RKO (cell line): ENCODE measurements around the gene TEDC1.

Experiments used
- DNase-seq: peaks from one replicate; pipeline ENCODE4 v3.0.0-alpha.2; 2016; ENCODE audit warnings: low spot score

The TEDC1 gene

GRCh38 chr14:105526776-105527380 lies 35.8 kb downstream of the TEDC1 start:
- no peak for DNase-seq

DNA sequence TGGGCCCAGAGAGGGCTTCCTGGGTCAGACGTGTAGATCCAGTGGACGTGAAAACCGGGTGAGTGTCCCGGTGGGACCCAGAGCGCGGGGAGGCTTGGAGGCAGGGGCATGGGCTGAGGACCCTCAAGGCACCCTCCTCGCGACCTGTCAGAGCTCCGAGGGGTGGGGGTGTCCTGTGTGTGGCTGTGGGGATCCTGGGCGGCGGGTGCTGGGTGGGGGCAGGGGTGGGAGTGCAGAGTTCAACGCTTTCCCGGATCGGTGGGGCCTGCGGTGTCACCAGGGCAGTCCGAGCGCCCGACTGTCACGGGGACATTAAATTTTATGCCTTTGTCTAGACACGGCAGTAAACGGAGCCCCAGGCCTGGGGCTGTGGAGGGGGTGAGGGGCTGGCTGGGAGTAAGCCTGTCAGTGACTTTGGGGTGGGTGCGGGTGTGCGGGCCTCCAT lies 36.4 kb downstream of the TEDC1 start:
- no peak for DNase-seq

DNA sequence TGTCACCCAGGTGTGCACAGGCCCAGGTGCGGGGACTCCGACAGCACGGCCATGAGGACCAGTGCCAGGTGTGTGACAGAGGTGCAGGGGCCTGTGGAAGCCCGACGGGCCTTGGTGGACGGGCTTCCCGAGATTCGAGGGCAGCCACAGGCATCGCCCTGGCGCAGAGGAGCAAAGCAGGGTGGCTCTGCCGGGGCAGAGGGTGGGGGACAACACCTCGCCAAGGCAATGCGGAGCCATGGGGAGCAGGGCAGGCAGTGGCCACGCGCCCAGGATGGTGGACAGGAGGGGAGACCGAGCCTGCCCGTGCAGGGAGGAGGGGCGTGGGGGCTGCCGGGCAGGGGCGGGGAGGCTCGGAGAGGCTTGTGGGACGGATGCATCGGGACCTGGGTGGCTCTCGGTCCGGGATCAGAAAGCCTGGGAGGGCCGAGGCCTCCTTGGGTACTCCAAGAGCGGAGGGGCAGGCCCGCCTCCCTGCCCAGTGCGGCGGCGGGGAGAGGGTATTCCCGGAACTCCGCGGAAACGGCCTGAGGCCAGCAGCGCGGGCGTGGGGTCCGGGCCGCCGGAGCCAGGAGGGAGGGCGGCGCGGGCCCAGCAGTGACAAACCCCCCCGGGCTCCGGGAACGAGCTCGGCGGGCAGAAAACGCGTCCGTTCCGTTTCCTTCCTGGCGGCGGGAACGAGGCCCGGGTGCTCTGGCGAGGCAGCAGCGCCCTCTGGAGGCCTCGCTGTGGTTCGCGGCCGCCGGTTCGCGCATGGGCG lies 37.0 kb downstream of the TEDC1 start:
- DNase-seq = peak; percentile 72

DNA sequence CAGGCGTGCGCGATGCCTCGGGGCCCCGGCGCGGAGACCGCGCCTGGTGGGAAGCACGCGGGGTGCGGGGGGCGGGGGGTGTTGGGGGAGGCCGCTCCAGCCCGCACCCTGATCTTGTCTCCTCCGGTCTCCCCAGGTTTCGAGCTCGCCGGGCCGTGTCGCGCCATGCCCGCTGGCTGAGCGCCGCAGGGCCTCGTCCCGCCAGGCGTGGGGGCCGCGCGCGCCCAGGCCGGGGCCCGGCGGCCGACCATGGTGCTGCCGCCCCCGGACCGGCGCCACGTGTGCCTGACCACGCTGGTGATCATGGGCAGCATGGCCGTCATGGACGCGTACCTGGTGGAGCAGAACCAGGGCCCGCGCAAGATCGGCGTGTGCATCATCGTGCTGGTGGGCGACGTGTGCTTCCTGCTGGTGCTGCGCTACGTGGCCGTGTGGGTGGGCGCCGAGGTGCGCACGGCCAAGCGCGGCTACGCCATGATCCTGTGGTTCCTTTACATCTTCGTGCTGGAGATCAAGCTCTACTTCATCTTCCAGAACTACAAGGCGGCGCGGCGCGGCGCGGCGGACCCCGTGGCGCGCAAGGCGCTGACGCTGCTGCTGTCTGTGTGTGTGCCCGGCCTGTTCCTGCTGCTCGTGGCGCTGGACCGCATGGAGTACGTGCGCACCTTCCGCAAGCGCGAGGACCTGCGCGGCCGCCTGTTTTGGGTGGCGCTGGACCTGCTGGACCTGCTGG lies 37.7 kb downstream of the TEDC1 start:
- DNase-seq = no peak

GRCh38 chr14:105529319-105529568 lies 38.2 kb downstream of the TEDC1 start:
- no peak for DNase-seq

- no peak for DNase-seq
These were observed 38.7 kb downstream of the TEDC1 start for GRCh38 chr14:105529569-105530284.

- DNase-seq = no peak
These were observed 39.4 kb downstream of the TEDC1 start for GRCh38 chr14:105530285-105531087.

DNA sequence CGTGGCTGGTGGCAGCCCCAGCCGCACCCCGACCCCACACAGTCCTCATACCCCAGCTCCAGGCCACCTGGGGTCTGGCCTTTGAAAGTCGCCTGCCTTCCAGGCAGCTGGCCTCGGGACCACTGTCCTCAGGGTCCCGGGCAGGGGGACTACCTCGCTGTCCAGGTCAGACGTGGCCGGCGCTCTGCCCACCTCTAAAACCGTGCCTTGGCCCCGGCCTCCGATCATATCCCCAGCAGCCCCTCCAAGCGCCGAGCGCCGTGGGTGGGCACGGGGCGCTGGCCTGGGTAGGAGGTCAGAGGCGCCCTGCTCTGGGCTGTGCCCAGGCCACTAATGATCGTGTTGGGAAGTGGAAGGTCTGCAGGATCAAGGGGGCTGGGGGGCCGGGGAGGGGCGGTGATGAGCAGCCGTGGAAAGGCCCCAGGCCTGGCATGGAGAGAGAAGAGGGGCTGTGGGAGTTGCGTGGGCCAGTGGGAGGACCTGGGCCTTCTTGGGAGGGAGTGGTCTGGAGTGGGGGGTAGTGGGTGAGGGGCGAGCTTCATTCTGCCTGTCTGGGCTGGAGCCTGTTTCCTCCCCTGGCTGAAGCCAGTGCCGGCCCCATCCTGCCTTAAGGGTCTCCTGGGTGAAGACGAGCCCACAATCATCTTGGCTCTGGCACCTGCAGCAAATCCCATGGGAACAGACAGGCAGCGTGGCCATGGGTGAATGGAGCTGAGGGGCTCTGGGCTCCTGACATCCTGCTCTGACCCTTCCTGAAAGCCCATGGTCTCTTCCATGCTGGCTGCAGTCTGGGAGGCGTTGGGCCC lies 40.2 kb downstream of the TEDC1 start:
- no peak for DNase-seq

- no peak for DNase-seq
These were observed 41.0 kb downstream of the TEDC1 start for GRCh38 chr14:105531894-105532623.

DNA sequence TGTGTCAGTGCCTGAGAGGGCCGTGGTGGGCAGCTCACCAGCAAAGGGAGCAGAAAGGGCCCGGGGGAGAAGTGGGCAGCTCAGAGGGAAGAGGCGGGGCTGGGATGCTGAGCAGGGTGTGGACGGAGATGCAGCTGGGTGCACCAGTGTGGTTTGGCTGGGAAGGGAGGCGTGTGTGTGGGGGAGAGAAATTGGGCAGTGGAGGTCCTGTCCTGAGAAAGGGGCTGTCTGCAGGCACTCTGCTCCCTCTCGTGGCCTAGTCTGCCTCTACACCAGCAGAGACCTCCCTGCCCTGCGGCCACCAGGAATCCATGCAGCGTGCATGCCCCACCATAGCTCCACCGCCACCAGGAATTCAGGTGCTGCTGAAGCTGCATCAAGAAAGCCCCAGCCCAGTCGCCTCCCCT lies 41.7 kb downstream of the TEDC1 start:
- peak; percentile 41 for DNase-seq

DNA sequence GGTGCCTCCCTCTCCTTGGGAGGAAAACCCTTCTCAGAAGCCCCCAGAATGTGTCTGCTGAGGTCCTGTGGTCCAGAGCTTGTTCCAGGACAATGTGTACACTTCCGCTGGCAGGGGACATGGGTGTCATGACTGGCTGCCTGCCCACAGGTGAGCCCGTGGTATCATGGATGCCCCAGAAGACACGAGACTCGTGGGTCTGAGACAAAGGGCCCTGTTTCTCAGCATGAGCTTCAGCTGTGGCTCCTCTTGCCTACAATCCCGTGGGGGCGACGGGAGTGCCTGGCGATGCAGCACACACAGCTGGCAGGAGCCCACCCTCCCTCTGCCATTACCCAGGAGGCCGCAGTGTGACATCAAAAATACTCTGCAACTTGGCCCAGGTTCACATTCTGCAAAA lies 42.3 kb downstream of the TEDC1 start:
- no peak for DNase-seq

DNA sequence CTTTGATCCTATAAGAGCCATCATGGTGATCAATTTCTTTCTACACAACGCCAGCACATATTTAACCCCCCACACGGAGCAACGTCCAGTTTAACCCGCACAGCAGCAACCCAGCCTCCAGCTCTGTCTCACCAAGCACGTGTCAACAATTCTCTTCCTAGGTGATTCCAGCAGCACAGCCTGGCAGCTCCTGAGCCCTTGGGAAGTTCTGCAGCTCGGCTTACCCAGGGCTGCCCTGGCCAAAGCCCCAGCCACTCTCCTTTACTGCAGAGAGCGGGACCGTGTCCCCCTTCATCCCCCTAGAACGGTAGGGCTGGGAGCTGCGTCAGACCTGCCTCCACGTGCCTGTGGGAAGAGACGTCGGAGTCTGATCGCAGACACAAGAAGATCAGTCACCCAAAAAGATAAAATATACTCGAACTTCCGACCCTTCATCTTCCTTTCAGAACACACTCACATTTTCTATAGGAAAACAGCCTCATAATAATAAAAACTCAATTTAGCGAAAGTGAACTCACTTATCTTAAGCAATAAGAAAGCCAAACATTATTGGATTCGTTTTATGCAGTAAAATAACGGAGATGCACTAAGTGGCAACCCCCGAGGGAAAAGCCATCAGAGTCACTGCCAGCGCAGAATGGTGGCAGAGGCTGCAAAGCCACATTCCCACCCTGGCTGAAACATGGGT lies 42.9 kb downstream of the TEDC1 start:
- no peak for DNase-seq

DNA sequence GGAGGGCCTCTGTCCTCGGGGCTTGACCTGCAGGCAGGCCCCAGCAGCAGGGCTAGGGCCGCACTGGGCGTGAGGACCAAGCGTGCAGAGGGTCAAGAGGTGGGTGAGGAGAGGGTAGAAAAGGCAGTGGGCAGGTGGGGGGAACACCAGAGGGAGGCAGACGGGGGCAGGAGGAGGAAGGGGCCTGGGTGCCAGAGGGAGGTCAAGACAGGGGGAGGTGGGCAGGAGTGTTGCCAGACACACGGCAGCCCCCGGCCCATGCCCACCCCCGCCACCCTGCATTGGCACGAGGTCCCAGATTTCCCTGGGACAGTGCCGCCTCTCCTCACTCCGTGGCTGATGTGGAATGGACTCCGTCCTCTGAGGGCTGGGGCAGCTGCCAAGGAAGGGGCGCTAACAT lies 43.5 kb downstream of the TEDC1 start:
- DNase-seq = no peak

DNA sequence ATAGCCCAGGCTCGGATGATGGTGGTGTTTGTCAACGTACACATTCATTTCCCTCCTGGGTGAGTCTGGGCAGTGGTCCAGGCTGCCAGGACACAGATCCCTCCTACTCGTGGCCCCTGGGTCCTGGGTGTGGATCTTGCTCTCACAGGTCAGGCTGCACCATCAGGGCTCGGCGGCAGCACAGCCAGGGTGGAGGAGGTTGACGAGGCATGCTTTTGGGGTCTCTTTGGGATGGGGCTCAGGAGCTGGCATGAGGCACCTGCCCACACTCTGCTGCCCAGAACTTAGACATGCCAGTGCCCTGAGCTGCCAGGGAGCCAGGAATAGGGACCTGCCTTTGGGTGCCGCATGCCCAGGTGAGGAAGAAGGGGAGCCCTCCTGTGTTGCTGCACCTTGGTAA lies 45.0 kb downstream of the TEDC1 start:
- no peak for DNase-seq

DNA sequence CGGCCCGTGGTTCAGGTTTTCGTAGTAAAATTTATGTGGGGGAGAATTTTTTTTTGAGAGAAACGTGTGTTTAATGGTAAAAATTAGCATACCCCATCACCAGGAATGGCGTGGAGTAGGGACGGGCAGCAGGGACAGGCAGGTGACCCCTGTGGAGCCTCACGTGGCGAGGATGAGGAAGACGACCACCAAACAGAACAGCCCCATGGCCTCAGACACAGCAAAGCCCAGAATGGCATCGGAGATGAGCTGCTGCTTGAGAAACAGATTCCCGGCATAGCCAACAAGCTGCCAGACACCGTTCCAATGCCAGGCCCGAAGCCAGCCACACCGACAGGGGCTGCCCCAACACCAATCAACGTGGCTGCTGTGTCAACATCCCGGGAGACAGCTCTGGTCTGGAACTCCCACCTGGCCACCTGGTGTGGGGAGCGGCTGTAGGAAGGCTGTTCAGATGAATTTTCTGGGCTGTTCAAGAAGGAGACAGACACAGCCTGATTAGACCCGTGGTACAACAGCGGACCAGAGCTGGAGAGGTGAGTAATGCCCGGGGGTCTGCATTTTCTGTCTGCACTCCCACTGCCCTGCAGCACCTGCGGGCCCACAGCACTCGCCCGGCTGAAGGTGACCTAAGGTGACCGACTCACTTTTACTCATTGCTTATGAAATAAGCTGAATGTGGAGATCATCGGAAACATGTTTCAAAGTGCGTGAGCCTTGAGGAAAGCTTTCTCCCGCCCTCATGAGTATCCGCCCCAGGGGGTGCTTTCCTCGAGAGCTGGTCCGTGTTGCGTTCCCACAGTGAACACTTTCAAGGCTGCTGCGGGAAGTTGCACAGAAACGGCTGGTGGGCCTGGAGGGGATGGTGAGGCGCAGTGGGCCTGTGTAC lies 45.9 kb downstream of the TEDC1 start:
- DNase-seq = no peak

DNA sequence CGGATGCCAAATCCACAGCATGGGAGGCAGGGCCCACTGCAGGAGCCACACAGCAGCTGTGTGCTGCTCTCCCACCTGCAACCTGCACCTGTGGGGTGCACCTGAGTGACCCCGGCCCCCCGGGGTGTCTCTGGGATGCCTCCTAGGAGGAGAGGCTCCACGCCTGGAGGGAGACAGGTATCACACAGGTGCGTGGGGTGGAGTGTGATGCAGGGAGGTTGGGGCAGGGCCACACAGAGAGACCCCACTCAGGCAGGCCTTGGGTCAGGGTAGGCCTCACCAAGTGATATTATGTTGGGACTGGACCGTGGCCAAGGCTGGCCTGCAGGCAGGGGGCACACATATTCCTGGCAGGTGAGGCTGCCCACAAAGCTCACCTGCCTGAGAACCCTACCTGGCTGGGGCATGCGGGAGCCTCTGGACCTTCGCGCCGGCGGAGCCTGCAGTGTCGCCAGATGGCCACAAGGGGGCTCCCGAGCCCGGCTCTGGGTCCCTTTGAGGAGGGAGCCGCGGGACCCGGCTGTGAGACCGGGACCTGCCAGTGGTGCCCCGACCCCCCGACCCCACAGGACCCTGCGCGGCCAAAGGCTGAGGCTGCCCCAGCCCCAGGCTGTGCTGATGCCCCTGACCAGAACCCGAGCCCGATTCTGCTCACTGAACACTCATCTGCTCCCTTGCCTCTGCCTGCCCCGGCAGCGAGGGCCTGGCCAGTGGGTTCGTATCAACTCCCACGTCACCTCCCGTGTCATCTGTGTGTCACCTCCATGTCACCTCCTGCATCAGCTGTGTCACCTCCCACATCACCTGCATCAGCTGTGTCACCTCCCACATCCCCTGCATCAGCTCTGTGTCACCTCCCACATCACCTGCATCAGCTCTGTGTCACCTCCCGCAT lies 46.8 kb downstream of the TEDC1 start:
- DNase-seq = peak; percentile 70

GRCh38 chr14:105538481-105539049 lies 47.5 kb downstream of the TEDC1 start:
- DNase-seq = no peak
